ENCODE results near the gene CASQ2. TPM values are rescaled to one million over a fixed set of nuclear protein-coding genes. Genes with fewer than 3 reads are reported as not detected.

Gene CASQ2
- polyA plus RNA-seq, 1 of the 3 experiments (the other 2 are of a cell fraction), result not detected

GRCh38 chr1:115726570-115726969 is 41.9 kb downstream of the CASQ2 start:
- TF ChIP-seq RAD21 (IDR thresholded peaks at IDR 0.05; ENCODE audit: low read length) (no peak), EZH2phosphoT487 (IDR thresholded peaks at IDR 0.05; ENCODE audit: borderline replicate concordance, low read depth) (no peak), TCF12 (IDR thresholded peaks at IDR 0.05) (no peak), ZBTB33 (IDR thresholded peaks at IDR 0.05; ENCODE audit: borderline replicate concordance, low read depth) (no peak)
- Histone ChIP-seq H3K27me3 (ENCODE audit: insufficient read depth) (peaks cover 8% of the 10 kb centered on the region; the same call in 1 of the 2 replicates), H3K9ac (no peak overlapping the region), H3F3A (replicated peaks; ENCODE audit: insufficient read depth) (no peaks in the 10 kb centered on the region), H3K36me3 (replicated peaks in 1 of 2; ENCODE audit: control insufficient read depth in 1 of 2, insufficient read depth in 2 of 2, low read length in 1 of 2) (no peaks in the 10 kb centered on the region), H3K4me2 (no peak overlapping the region), H2AFZ (ENCODE audit: low read depth) (no peak overlapping the region), H3K79me2 (ENCODE audit: insufficient read depth) (no peaks in the 10 kb centered on the region), H3K27ac (ENCODE audit: low read depth in 2 of 2, low read length in 1 of 2) (no peak overlapping the region), H3K4me1 (ENCODE audit: control insufficient read depth in 1 of 2, insufficient read depth in 2 of 2, low read depth in 1 of 2, low read length in 1 of 2) (no peaks in the 10 kb centered on the region), H4K20me1 (ENCODE audit: insufficient read depth) (no peaks in the 10 kb centered on the region), H3K9me3 (no peaks in the 10 kb centered on the region), H3K9me2 (no peaks in the 10 kb centered on the region), H3K4me3 (ENCODE audit: low read depth in 2 of 2, low read length in 1 of 2) (no peak overlapping the region)
- ChIA-PET CTCF (interaction anchor here (1.1 kb wide), 1 partner anchor 81 kb away, joined by 3 read pairs; no protein-coding TSS in a partner anchor), POLR2A (no interaction called here)
- DNase-seq, result no peak

GRCh38 chr1:115726161-115726560 is 42.4 kb downstream of the CASQ2 start:
- DNase-seq, result no peak
- Histone ChIP-seq H4K20me1 (ENCODE audit: insufficient read depth) (no peaks in the 10 kb centered on the region), H3F3A (replicated peaks; ENCODE audit: insufficient read depth) (no peaks in the 10 kb centered on the region), H3K9me3 (no peaks in the 10 kb centered on the region), H3K9me2 (no peaks in the 10 kb centered on the region), H3K27me3 (ENCODE audit: insufficient read depth) (peaks cover 8% of the 10 kb centered on the region; the same call in 1 of the 2 replicates), H3K4me3 (ENCODE audit: low read depth in 2 of 2, low read length in 1 of 2) (no peak overlapping the region), H3K36me3 (replicated peaks in 1 of 2; ENCODE audit: control insufficient read depth in 1 of 2, insufficient read depth in 2 of 2, low read length in 1 of 2) (no peaks in the 10 kb centered on the region), H3K4me1 (ENCODE audit: control insufficient read depth in 1 of 2, insufficient read depth in 2 of 2, low read depth in 1 of 2, low read length in 1 of 2) (no peaks in the 10 kb centered on the region), H3K4me2 (no peak overlapping the region), H3K79me2 (ENCODE audit: insufficient read depth) (no peaks in the 10 kb centered on the region), H3K9ac (no peak overlapping the region), H2AFZ (ENCODE audit: low read depth) (no peak overlapping the region), H3K27ac (ENCODE audit: low read depth in 2 of 2, low read length in 1 of 2) (no peak overlapping the region)
- ChIA-PET CTCF (interaction anchor here (0.6 to 1.1 kb wide), 2 partner anchors 81 to 765 kb away, joined by 3 read pairs; no protein-coding TSS in a partner anchor), POLR2A (no interaction called here)
- WGBS (ENCODE audit: low lambda C conversion rate), result 30% methylated on average over 3 of the region's 3 CpGs
- no peak for TF ChIP-seq IRF3 (IDR thresholded peaks at IDR 0.05; ENCODE audit: low read depth, low read length)
- TF ChIP-seq USF1 (IDR thresholded peaks at IDR 0.05; ENCODE audit: borderline replicate concordance, low read depth), result no peak
- TF ChIP-seq YY1 (IDR thresholded peaks at IDR 0.05; ENCODE audit: low read depth), result no peak
- TF ChIP-seq CTCF (IDR thresholded peaks at IDR 0.05), result no peak
- no peak for TF ChIP-seq MAX (IDR thresholded peaks at IDR 0.05; ENCODE audit: low read depth)
- no peak for TF ChIP-seq USF2 (IDR thresholded peaks at IDR 0.05; ENCODE audit: borderline replicate concordance, low read depth, low read length)
- TF ChIP-seq GABPA (IDR thresholded peaks at IDR 0.05; ENCODE audit: low read depth), result no peak
- no peak for TF ChIP-seq TAF1 (IDR thresholded peaks at IDR 0.05; ENCODE audit: borderline replicate concordance, low read depth, low read length)
- TF ChIP-seq GATA2 (CRISPR knock-in tag; IDR thresholded peaks at IDR 0.05), result no peak
- TF ChIP-seq PBX3 (IDR thresholded peaks at IDR 0.05), result no peak
- TF ChIP-seq MXI1 (IDR thresholded peaks at IDR 0.05; ENCODE audit: low read depth, low read length), result no peak
- TF ChIP-seq CHD2 (IDR thresholded peaks at IDR 0.05; ENCODE audit: low read length, partially characterized antibody), result no peak
- no peak for TF ChIP-seq RAD21 (IDR thresholded peaks at IDR 0.05; ENCODE audit: low read length)
- TF ChIP-seq RXRA (IDR thresholded peaks at IDR 0.05; ENCODE audit: borderline replicate concordance, low read depth), result no peak
- TF ChIP-seq POLR2AphosphoS5 (IDR thresholded peaks at IDR 0.05; ENCODE audit: low read depth, low read length), result no peak
- TF ChIP-seq SIN3A (IDR thresholded peaks at IDR 0.05; ENCODE audit: borderline replicate concordance, low read depth, low read length), result no peak
- TF ChIP-seq EZH2phosphoT487 (IDR thresholded peaks at IDR 0.05; ENCODE audit: borderline replicate concordance, low read depth), result no peak
- TF ChIP-seq TCF12 (IDR thresholded peaks at IDR 0.05), result no peak

Measured in SK-N-SH (cell line).